Gastroesophageal sphincter (tissue), 4 donors: Measurements from ENCODE around the gene KCNJ18. TPM values are rescaled to one million over a fixed set of nuclear protein-coding genes. Genes with fewer than 3 reads are reported as not detected.
"Not testable (repeated sequence)": the region's sequence is repeated elsewhere in the genome, so short reads cannot be mapped to it uniquely, and the experiment has no call there.

Experiments
- ATAC-seq: fragments of 150-250 bp; one replicate; pipeline ENCODE4 v1.9.1; 2016; ENCODE audit warnings: mild to moderate bottlenecking, moderate library complexity
- H3K27ac ChIP-seq, 4 donors: fragments of 200-600 bp; sonication (generic) in 3 of 4; 1 replicate in 3 of 4; 2 replicates in 1 of 4; pipeline ENCODE4 v1.5.1; 2016 to 2019
- H3K27me3 ChIP-seq: fragments of 200-600 bp; sonication (generic); one replicate; pipeline ENCODE4 v1.5.1; 2019
- H3K36me3 ChIP-seq, 2 donors: fragments of 200-600 bp; sonication (generic); one replicate each; pipeline ENCODE4 v1.5.1; 2019; ENCODE audit warnings: control low read depth in 1 of 2
- H3K4me1 ChIP-seq, 3 donors: fragments of 200-600 bp; sonication (generic); 1 replicate in 2 of 3; 2 replicates in 1 of 3; pipeline ENCODE4 v1.5.1; 2016 to 2019; ENCODE audit warnings: control low read depth in 2 of 3
- H3K4me3 ChIP-seq, 2 donors: fragments of 200-600 bp; sonication (generic); one replicate each; pipeline ENCODE4 v1.5.1; 2019; ENCODE audit warnings: mild to moderate bottlenecking in 1 of 2, moderate library complexity in 1 of 2
- H3K9me3 ChIP-seq, 3 donors: fragments of 200-600 bp; sonication (generic); one replicate each; pipeline ENCODE4 v1.5.1; 2017 to 2019; ENCODE audit warnings: control low read depth in 2 of 3
- EP300 ChIP-seq: sonication (generic); formaldehyde crosslinking; IDR thresholded peaks from one replicate; pipeline ENCODE4 v1.6.1; 2017; ENCODE audit warnings: antibody characterized with exemption, mild to moderate bottlenecking
- POLR2A ChIP-seq, 2 donors: fragments of 450-650 bp; IDR thresholded peaks; one replicate each; pipeline ENCODE4 v1.6.1; 2017; ENCODE audit warnings: antibody characterized with exemption in 2 of 2, mild to moderate bottlenecking in 2 of 2, moderate library complexity in 1 of 2
- POLR2AphosphoS5 ChIP-seq: sonication (generic); formaldehyde crosslinking; IDR thresholded peaks from one replicate; pipeline ENCODE4 v1.6.1; 2017; ENCODE audit warnings: antibody characterized with exemption
- WGBS, 2 donors: methylation state at CpG; one replicate each; pipeline ENCODE4 v1.1.5; 2018; ENCODE audit warnings: low coverage in 1 of 2; 5-methylcytosine and 5-hydroxymethylcytosine counted together
- total RNA-seq, 4 donors: library from RNA; depleted of rRNA; stranded (reverse); fragments of >200 nt; gene quantifications; one replicate each; pipeline ENCODE4 v1.1.0, GENCODE V29; 2016
- TF ChIP-seq, protein P1 (sequence below), 4 experiments: fragments of 200-600 bp in 2 of 4; fragments of 450-650 bp in 2 of 4; sonication (generic) in 1 of 4; IDR thresholded peaks; one replicate each; pipeline ENCODE4 v1.5.1; 2017 to 2019; ENCODE audit warnings: antibody characterized with exemption in 4 of 4, mild to moderate bottlenecking in 2 of 4, moderate library complexity in 2 of 4

The KCNJ18 gene
- total RNA-seq, 4 donors from 2014 or later: not detected

DNA sequence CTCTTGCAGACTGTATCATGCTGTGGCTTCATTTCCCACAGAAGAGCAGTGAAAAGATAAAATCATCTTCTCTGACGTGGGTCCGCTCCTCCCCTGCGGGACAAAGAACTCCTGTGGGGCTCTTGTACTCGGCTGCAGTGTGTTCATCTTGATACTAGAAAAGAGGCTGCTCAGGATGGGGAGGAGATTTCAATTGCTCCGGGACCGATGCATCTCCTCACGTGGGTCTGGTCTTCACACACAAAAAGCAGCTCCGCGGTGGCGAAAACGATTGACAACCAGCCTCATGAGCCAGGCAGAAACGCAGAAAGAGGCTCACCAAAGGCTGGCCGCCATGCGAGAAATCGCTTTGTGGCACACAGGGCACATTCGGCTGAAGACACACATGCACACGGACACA lies 14.4 kb upstream of the KCNJ18 start:
- Histone ChIP-seq H3K36me3 (no peaks in the 10 kb centered on the region), H3K27me3 (peaks cover 29% of the 10 kb centered on the region), H3K4me3 (no peak overlapping the region), H3K4me1 (no peaks in the 10 kb centered on the region), H3K9me3 (peaks cover 0 to 4% (median 0%) of the 10 kb centered on the region in 3 donors), H3K27ac (no peak overlapping the region)
- no peak for TF ChIP-seq POLR2A (IDR thresholded peaks at IDR 0.05)
- TF ChIP-seq POLR2AphosphoS5: no peak
- no peak for TF ChIP-seq EP300
- TF ChIP-seq, protein P1, sequence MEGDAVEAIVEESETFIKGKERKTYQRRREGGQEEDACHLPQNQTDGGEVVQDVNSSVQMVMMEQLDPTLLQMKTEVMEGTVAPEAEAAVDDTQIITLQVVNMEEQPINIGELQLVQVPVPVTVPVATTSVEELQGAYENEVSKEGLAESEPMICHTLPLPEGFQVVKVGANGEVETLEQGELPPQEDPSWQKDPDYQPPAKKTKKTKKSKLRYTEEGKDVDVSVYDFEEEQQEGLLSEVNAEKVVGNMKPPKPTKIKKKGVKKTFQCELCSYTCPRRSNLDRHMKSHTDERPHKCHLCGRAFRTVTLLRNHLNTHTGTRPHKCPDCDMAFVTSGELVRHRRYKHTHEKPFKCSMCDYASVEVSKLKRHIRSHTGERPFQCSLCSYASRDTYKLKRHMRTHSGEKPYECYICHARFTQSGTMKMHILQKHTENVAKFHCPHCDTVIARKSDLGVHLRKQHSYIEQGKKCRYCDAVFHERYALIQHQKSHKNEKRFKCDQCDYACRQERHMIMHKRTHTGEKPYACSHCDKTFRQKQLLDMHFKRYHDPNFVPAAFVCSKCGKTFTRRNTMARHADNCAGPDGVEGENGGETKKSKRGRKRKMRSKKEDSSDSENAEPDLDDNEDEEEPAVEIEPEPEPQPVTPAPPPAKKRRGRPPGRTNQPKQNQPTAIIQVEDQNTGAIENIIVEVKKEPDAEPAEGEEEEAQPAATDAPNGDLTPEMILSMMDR (IDR thresholded peaks at IDR 0.05): no peak
- WGBS, 2 donors: 73 to 90% methylated on average over 4 to 17 of the region's 17 CpGs
- ATAC-seq: no peak

DNA sequence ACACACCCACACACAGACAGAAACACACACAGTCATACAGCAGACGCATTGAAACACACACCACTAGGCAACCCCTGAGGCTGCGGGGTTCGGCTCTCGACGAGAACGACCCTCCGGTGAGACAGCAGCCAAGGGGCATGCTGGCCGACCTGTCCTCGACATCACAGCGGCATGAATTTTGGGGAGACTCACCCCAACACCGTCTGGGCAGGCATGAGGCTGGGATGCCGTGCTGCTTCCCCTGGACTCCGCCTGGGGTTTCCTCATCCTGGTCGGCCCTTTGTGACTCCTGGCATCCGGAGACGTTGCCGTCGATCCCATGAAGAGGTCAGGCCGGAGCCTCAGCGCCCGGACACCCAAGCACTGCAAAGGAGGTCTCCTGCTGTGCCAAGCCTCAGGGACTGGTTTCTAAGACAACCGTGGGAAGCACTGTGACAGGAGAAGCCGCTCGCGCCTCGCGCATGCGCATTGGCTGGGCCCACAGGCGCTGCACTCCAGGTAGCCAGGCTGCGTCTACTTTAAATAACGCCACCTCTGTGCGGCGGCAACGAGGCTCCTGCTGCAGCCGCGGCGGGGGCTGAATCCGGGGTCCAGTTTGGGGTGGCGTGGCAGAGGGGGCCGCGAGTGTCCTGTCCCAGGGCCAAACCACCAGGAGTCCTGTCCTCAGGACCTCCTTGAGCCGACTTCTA lies 13.8 kb upstream of the KCNJ18 start:
- TF ChIP-seq EP300: no peak
- TF ChIP-seq POLR2A (IDR thresholded peaks at IDR 0.05): no peak
- TF ChIP-seq, protein P1 (IDR thresholded peaks at IDR 0.05): no peak
- no peak for TF ChIP-seq POLR2AphosphoS5
- Histone ChIP-seq H3K4me1 (no peaks in the 10 kb centered on the region), H3K27ac (no peak overlapping the region), H3K9me3 (peaks cover 0 to 4% (median 0%) of the 10 kb centered on the region in 3 donors), H3K4me3 (no peak overlapping the region), H3K36me3 (no peaks in the 10 kb centered on the region), H3K27me3 (peaks cover 29% of the 10 kb centered on the region)
- ATAC-seq: no peak
- WGBS, 2 donors: 45 to 78% methylated on average over 4 to 11 of the region's 42 CpGs

DNA sequence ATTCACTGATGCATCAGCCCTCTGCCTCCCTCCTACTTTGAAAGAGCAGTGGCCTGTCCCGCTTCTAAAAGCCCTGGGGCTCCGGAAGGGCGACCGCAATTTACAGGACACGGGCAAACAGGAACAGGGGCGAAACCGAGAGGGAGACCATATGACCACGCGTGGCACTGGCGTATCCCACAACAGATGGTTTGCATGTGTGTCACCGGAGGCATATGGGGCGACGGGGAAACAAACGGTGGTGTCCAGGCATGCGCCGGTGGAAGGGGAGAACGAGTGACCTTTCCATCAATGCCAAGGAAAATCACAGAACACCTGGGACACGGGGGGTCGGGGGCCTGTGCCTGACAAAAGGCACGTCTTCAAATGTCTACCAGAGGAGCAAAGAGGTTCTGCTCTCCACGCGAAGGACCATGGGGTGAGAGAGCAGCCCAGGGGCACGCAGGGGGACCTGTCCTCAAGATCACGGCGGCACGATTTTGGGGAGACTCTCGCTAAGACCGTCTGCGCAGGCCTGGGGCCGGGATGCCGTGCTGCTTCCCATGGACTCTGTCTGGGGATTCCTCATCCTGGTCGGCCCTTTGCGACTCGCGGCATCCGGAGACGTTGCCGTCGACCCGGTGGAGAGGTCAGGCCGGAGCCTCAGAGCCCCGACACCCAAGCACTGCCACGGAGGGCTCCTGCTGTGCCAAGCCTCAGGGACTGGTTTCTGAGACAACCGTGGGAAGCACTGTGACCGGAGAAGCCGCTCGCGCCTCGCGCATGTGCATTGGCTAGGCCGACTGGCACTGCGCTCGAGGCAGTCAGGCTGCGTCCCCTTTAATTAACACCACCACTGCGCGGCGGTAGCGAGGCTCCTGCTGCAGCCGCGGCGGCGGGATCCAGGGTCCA lies 12.8 kb upstream of the KCNJ18 start:
- Histone ChIP-seq H3K4me1 (no peaks in the 10 kb centered on the region), H3K9me3 (peaks cover 0 to under 1% (median 0%) of the 10 kb centered on the region in 3 donors), H3K36me3 (no peaks in the 10 kb centered on the region), H3K27me3 (peaks cover 25% of the 10 kb centered on the region), H3K4me3 (no peak overlapping the region), H3K27ac (no peak overlapping the region)
- no peak for TF ChIP-seq EP300
- 78 to 84% methylated on average over 13 to 20 of the region's 62 CpGs for WGBS, 2 donors
- ATAC-seq: no peak

DNA sequence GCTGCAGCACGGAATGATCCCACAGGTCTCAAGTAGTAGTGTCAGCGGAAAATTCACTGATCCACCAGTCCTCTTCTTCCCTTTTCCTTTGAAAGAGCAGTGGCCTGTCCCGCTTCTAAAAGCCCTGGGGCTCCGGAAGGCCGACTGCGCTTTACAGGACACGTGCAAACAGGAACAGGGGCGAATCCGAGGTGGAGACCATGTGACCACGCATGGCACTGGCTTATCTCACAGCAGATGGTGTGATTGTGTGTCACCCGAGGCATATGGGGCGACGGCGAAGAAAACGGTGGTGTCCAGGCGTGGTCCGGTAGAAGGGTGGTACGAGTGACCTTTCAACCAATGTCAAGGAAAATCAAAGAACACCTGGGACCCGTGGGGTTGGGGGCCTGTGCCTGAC lies 12.0 kb upstream of the KCNJ18 start:
- TF ChIP-seq POLR2A (IDR thresholded peaks at IDR 0.05) (no peak), EP300 (no peak)
- Histone ChIP-seq H3K36me3 (no peaks in the 10 kb centered on the region), H3K9me3 (no peaks in the 10 kb centered on the region), H3K27me3 (peaks cover 19% of the 10 kb centered on the region), H3K27ac (no peak overlapping the region), H3K4me3 (no peak overlapping the region), H3K4me1 (no peaks in the 10 kb centered on the region)
- no peak for ATAC-seq
- 71 to 88% methylated on average over 3 to 13 of the region's 19 CpGs for WGBS, 2 donors

DNA sequence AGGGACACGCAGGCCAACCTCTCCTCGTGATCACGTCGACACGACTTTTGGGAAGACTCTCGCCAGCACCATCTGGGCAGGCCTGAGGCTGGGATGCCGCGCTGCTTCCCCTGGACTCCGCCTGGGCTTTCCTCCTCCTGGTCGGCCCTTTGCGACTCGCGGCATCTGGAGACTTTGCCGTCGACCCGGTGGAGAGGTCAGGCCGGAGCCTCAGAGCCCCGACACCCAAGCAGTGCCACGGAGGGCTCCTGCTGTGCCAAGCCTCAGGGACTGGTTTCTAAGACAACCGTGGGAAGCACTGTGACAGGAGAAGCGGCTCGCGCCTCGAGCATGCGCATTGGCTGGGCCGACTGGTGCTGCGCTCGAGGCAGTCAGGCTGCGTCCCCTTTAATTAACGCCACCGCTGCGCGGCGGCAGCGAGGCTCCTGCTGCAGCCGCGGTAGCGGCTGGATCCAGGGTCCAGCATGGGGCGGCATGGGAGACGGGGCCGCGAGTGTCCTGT lies 11.4 kb upstream of the KCNJ18 start:
- H3K27ac ChIP-seq, H3K4me1 ChIP-seq, H3K4me3 ChIP-seq, ATAC-seq, H3K9me3 ChIP-seq, H3K36me3 ChIP-seq: not testable (repeated sequence)
- WGBS, 2 donors: 79% methylated on average over 10 of the region's 42 CpGs; no CpG with 5 or more reads in 1 of the 2 donors
- H3K27me3 ChIP-seq: peaks cover 13% of the 10 kb centered on the region

DNA sequence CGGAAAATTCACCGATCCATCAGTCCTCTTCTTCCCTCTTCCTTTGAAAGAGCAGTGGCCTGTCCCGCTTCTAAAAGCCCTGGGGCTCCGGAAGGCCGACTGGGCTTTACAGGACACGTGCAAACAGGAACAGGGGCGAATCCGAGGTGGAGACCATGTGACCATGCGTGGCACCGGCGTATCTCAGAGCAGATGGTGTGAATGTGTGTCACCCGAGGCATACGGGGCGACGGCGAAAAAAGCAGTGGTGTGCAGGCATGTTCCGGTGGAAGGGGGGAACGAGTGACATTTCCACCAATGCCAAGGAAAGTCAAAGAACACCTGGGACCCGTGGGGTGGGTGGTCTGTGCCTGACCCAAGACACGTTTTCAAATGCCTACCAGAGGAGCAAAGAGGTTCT lies 10.7 kb upstream of the KCNJ18 start:
- H3K9me3 ChIP-seq, H3K36me3 ChIP-seq, ATAC-seq, H3K4me1 ChIP-seq, H3K4me3 ChIP-seq, H3K27ac ChIP-seq, H3K27me3 ChIP-seq: not testable (repeated sequence)
- WGBS, 2 donors: 76 to 79% methylated on average over 5 to 14 of the region's 20 CpGs

DNA sequence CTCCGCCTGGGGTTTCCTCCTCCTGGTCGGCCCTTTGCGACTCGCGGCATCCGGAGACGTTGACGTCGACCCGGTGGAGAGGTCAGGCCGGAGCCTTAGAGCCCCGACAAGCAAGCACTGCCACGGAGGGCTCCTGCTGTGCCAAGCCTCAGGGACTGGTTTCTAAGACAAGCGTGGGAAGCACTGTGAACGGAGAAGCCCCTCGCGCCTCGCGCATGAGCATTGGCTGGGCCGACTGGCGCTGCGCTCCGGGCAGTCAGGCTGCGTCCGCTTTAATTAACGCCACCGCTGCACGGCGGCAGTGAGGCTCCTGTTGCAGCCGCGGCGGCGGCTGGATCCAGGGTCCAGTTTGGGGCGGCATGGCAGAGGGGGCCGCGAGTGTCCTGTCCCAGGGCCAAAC lies 10.2 kb upstream of the KCNJ18 start:
- not testable (repeated sequence) for ATAC-seq, H3K4me3 ChIP-seq, H3K4me1 ChIP-seq, H3K27me3 ChIP-seq, H3K36me3 ChIP-seq, H3K27ac ChIP-seq, H3K9me3 ChIP-seq
- 100% methylated on average over 1 of the region's 36 CpGs; no CpG with 5 or more reads in 1 of the 2 donors for WGBS, 2 donors

DNA sequence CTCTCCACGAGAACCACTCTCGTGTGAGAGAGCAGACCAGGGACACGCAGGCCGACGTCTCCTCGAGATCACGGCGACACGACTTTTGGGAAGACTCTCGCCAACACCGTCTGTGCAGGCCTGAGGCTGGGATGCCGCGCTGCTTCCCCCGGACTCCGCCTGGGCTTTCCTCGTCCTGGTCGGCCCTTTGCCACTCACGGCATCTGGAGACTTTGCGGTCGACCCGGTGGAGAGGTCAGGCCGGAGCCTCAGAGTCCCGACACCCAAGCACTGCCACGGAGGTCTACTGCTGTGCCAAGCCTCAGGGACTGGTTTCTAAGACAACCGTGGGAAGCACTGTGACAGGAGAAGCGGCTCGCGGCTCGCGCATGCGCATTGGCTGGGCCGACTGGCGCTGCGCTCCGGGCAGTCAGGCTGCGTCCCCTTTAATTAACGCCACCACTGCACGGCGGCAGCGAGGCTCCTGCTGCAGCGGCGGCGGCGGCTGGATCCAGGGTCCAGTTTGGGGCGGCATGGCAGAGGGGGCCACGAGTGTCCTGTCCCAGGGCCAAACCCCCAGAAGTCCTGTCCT lies 9.1 kb upstream of the KCNJ18 start:
- no CpG with 5 or more reads among the region's 46 CpGs for WGBS, 2 donors
- not testable (repeated sequence) for H3K4me3 ChIP-seq, H3K36me3 ChIP-seq, ATAC-seq, H3K27me3 ChIP-seq, H3K4me1 ChIP-seq, H3K27ac ChIP-seq
- peaks cover 0 to 10% (median 0%) of the 10 kb centered on the region in 3 donors for H3K9me3 ChIP-seq

DNA sequence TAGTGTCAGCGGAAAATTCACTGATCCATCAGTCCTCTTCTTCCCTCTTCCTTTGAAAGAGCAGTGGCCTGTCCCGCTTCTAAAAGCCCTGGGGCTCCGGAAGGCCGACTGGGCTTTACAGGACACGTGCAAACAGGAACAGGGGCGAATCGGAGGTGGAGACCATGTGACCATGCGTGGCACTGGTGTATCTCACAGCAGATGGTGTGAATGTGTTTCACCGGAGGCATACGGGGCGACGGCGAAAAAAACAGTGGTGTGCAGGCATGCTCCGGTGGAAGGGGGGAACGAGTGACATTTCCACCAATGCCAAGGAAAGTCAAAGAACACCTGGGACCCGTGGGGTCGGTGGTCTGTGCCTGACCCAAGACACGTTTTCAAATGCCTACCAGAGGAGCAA lies 8.4 kb upstream of the KCNJ18 start:
- H3K27me3 ChIP-seq: peaks cover 11% of the 10 kb centered on the region
- ATAC-seq, H3K4me3 ChIP-seq, H3K27ac ChIP-seq, H3K36me3 ChIP-seq, H3K4me1 ChIP-seq: not testable (repeated sequence)
- WGBS, 2 donors: 75% methylated on average over 5 of the region's 18 CpGs; no CpG with 5 or more reads in 1 of the 2 donors
- H3K9me3 ChIP-seq: peaks cover 0 to 10% (median 0%) of the 10 kb centered on the region in 3 donors

DNA sequence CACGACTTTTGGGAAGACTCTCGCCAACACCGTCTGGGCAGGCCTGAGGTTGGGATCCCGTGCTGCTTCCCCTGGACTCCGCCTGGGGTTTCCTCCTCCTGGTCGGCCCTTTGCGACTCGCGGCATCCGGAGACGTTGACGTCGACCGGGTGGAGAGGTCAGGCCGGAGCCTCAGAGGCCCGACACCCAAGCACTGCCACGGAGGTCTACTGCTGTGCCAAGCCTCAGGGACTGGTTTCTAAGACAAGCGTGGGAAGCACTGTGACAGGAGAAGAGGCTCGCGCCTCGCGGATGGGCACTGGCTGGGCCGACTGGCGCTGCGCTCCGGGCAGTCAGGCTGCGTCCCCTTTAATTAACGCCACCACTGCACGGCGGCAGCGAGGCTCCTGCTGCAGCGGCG lies 7.9 kb upstream of the KCNJ18 start:
- not testable (repeated sequence) for H3K27ac ChIP-seq, H3K4me3 ChIP-seq, ATAC-seq, H3K4me1 ChIP-seq, H3K36me3 ChIP-seq
- Histone ChIP-seq H3K9me3 (peaks cover 0 to 10% (median 0%) of the 10 kb centered on the region in 3 donors), H3K27me3 (peaks cover 11% of the 10 kb centered on the region)
- no CpG with 5 or more reads among the region's 33 CpGs for WGBS, 2 donors
